GM23248 (cell line): ENCODE results near the gene KRTAP2-2.

Experiments
- EZH2 ChIP-seq: fragments of 200-600 bp; sonication (generic); IDR thresholded peaks from 2 replicates; pipeline ENCODE4 v1.6.1; 2018; ENCODE audit warnings: antibody characterized with exemption, mild to moderate bottlenecking; ENCODE audit not compliant: insufficient read depth, poor library complexity, severe bottlenecking
- EZH2phosphoT487 ChIP-seq: fragments of 200-600 bp; sonication (generic); IDR thresholded peaks from 2 replicates; pipeline ENCODE4 v1.6.1; 2018; ENCODE audit warnings: antibody characterized with exemption, moderate library complexity, mild to moderate bottlenecking, low read depth; ENCODE audit not compliant: insufficient read depth

DNA sequence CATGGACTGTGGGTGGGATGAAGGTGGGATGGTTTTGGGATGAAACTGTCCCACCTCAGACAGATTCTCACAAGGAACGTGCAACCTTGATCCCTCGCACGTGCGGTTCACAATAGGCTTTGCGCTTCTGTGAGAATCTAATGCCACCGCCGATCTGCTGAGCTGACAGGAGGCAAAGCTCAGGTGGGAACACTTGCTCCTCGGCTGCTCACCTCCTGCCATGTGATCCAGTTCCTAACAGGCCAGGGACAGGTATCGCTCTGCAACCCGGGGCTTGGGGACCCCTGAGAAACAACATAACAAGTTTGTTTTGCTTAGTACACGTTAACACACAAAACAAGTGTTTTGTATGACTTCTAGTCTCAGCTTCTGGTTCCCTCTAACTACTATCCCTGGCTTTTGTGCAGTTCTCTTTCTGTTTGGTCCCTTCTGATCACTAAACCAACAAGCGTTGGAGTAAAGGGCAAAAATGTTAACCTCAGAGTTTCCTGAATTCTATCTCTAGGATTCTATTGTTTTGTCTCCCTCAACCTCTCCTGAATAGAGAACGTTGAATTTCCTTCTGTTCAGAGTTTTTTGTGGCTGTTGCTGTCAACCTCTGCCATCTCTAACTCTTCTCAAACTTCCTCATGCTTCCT lies 38.3 kb downstream of the KRTAP2-2 start:
- TF ChIP-seq EZH2phosphoT487: no peak
- no peak for TF ChIP-seq EZH2
